Stomach (tissue), 9 donors: ENCODE data around the gene CDRT4. TPM values are rescaled to one million over a fixed set of nuclear protein-coding genes. Genes with fewer than 3 reads are reported as not detected.

Experiments
- DNase-seq, 2 donors: peaks; one replicate each; pipeline versions ENCODE4 v3.0.0 to v3.0.0-alpha.2; 2013 to 2019
- H3K27ac ChIP-seq, 5 donors: fragments of 200-600 bp in 4 of 5; sonication (generic) in 4 of 5; one replicate each; pipeline ENCODE4 v1.5.1; 2013 to 2019; ENCODE audit warnings: mild to moderate bottlenecking in 1 of 5, moderate library complexity in 1 of 5
- H3K27me3 ChIP-seq, 3 donors: fragments of 200-600 bp; sonication (generic); one replicate each; pipeline ENCODE4 v1.5.1; 2017 to 2019; ENCODE audit warnings: mixed run types in 1 of 3
- H3K36me3 ChIP-seq, 4 donors: fragments of 200-600 bp; sonication (generic); 1 replicate in 3 of 4; 2 replicates in 1 of 4; pipeline ENCODE4 v1.5.1; 2016 to 2019
- H3K4me1 ChIP-seq, 4 donors: fragments of 200-600 bp; sonication (generic); one replicate each; pipeline ENCODE4 v1.5.1; 2016 to 2019
- H3K4me3 ChIP-seq, 4 donors: fragments of 200-600 bp; sonication (generic) in 3 of 4; one replicate each; pipeline ENCODE4 v1.5.1; 2016 to 2019; ENCODE audit warnings: mild to moderate bottlenecking in 1 of 4
- H3K9me3 ChIP-seq, 4 donors: fragments of 200-600 bp; sonication (generic); one replicate each; pipeline ENCODE4 v1.5.1; 2016 to 2019
- CTCF ChIP-seq, 7 experiments: fragments of 450-650 bp in 4 of 7; fragments of 200-600 bp in 3 of 7; sonication (generic) in 3 of 7; IDR thresholded peaks; one replicate each; pipeline ENCODE4 v1.5.1; 2016 to 2019; ENCODE audit warnings: antibody characterized with exemption in 7 of 7, control low read depth in 2 of 7, mild to moderate bottlenecking in 1 of 7
- EP300 ChIP-seq: sonication (generic); formaldehyde crosslinking; IDR thresholded peaks from one replicate; pipeline ENCODE4 v1.6.1; 2017; ENCODE audit warnings: antibody characterized with exemption
- POLR2A ChIP-seq, 4 donors: fragments of 450-650 bp; IDR thresholded peaks; one replicate each; pipeline ENCODE4 v1.6.1; 2016; ENCODE audit warnings: antibody characterized with exemption in 4 of 4, control low read depth in 2 of 4, mild to moderate bottlenecking in 1 of 4, moderate library complexity in 1 of 4
- POLR2AphosphoS5 ChIP-seq, 3 donors: sonication (generic); formaldehyde crosslinking; IDR thresholded peaks; one replicate each; pipeline ENCODE4 v1.6.1; 2016; ENCODE audit warnings: antibody characterized with exemption in 3 of 3
- WGBS, 5 donors: extraction: QIAGEN DNeasy Blood & Tissue Kit in 3 of 5; methylation state at CpG; one replicate each; pipeline versions ENCODE4 v1.1.5 to v1.1.7; 2013 to 2018; 5-methylcytosine and 5-hydroxymethylcytosine counted together
- intact Hi-C: fragments of 100-400 bp; cut with DNase I; formaldehyde crosslinking; loops from one replicate; pipeline ENCODE4 v1.15.1; 2023; ENCODE audit warnings: low total_unique reads
- polyA plus RNA-seq, 3 donors: library from polyadenylated mRNA; stranded (reverse); fragments of 200-250 nt; gene quantifications; one replicate each; pipeline ENCODE4 v1.2.3, GENCODE V29; 2013
- total RNA-seq, 5 donors: library from RNA; depleted of rRNA; stranded (reverse); fragments of >200 nt; gene quantifications; one replicate each; pipeline versions ENCODE4 v1.1.0 to v1.2.3, GENCODE V29; 2014 to 2016
- donor health status: healthy with polysubstance abuse.
- donor health status: Bipolar disorder and iron deficiency.
- donor health status: healthy.

The CDRT4 gene
- total and polyA plus RNA-seq, 8 donors: 1.5 to 12.8 (median 4.7) TPM; not detected in 2

- Histone ChIP-seq H3K27me3 (no peaks in the 10 kb centered on the region), H3K9me3 (no peaks in the 10 kb centered on the region), H3K4me1 (peaks cover 0 to 5% (median 0%) of the 10 kb centered on the region in 4 donors), H3K36me3 (peaks cover 0 to 18% (median 7%) of the 10 kb centered on the region in 4 donors), H3K27ac (no peak overlapping the region), H3K4me3 (no peak overlapping the region)
- WGBS, 5 donors: 93 to 98% (median 96%) methylated on average over 8 of the region's 8 CpGs
- DNase-seq: no peak
- intact Hi-C loops: no loop called here
- no peak for TF ChIP-seq POLR2A (IDR thresholded peaks at IDR 0.05)
- TF ChIP-seq EP300: no peak
Observed at GRCh38 chr17:15492791-15493692, 25.6 kb upstream of the CDRT4 start.

GRCh38 chr17:15492186-15492585, 24.8 kb upstream of the CDRT4 start:
- H3K27ac ChIP-seq: peak overlapping the region in 2 of 5 donors; percentile 2 to 64
- peaks cover 0 to 18% (median 7%) of the 10 kb centered on the region in 4 donors for H3K36me3 ChIP-seq
- peaks cover 0 to 5% (median 0%) of the 10 kb centered on the region in 4 donors for H3K4me1 ChIP-seq
- TF ChIP-seq CTCF (IDR thresholded peaks at IDR 0.05) (no peak), POLR2AphosphoS5 (IDR thresholded peaks at IDR 0.05) (no peak), POLR2A (IDR thresholded peaks at IDR 0.05) (no peak), EP300 (no peak)
- no peaks in the 10 kb centered on the region for H3K27me3 ChIP-seq
- H3K9me3 ChIP-seq: no peaks in the 10 kb centered on the region
- DNase-seq: no peak
- H3K4me3 ChIP-seq: no peak overlapping the region
- intact Hi-C loops: no loop called here
- 91 to 97% (median 97%) methylated on average over 4 of the region's 4 CpGs for WGBS, 5 donors

GRCh38 chr17:15490634-15491261, 23.3 kb upstream of the CDRT4 start:
- Histone ChIP-seq H3K36me3 (peaks cover 0 to 7% (median 2%) of the 10 kb centered on the region in 4 donors), H3K27ac (peak overlapping the region in 4 of 5 donors; percentile 46 to 64 (median 58)), H3K4me1 (peaks cover 0 to 5% (median 0%) of the 10 kb centered on the region in 4 donors), H3K4me3 (no peak overlapping the region), H3K9me3 (no peaks in the 10 kb centered on the region), H3K27me3 (no peaks in the 10 kb centered on the region)
- WGBS, 5 donors: 55 to 76% (median 64%) methylated on average over 11 of the region's 11 CpGs
- peak in 1 of 3 donors; percentile 30 for TF ChIP-seq POLR2AphosphoS5 (IDR thresholded peaks at IDR 0.05)
- TF ChIP-seq CTCF (IDR thresholded peaks at IDR 0.05): no peak
- intact Hi-C loops: no loop called here
- peak in 1 of 2 donors; percentile 57 for DNase-seq

- Histone ChIP-seq H3K27ac (no peak overlapping the region), H3K4me1 (peaks cover 0 to 5% (median 0%) of the 10 kb centered on the region in 4 donors), H3K4me3 (no peak overlapping the region), H3K9me3 (no peaks in the 10 kb centered on the region), H3K36me3 (peaks cover 0 to 7% (median 2%) of the 10 kb centered on the region in 4 donors), H3K27me3 (no peaks in the 10 kb centered on the region)
- TF ChIP-seq EP300 (no peak), CTCF (IDR thresholded peaks at IDR 0.05) (no peak), POLR2A (IDR thresholded peaks at IDR 0.05) (no peak), POLR2AphosphoS5 (IDR thresholded peaks at IDR 0.05) (no peak)
- intact Hi-C loops: no loop called here
- no peak for DNase-seq
- WGBS, 5 donors: 91 to 100% (median 95%) methylated on average over 2 of the region's 2 CpGs
Observed at GRCh38 chr17:15488557-15488956, 21.1 kb upstream of the CDRT4 start.
